Stomach (tissue), 4 donors: ENCODE measurements around the gene NUP214.

Experiments
- EP300 ChIP-seq: sonication (generic); formaldehyde crosslinking; IDR thresholded peaks from one replicate; pipeline ENCODE4 v1.6.1; 2017; ENCODE audit warnings: antibody characterized with exemption
- TF ChIP-seq, protein P1 (sequence below), 7 experiments: fragments of 450-650 bp in 4 of 7; fragments of 200-600 bp in 3 of 7; sonication (generic) in 3 of 7; IDR thresholded peaks; one replicate each; pipeline ENCODE4 v1.5.1; 2016 to 2019; ENCODE audit warnings: antibody characterized with exemption in 7 of 7, control low read depth in 2 of 7, mild to moderate bottlenecking in 1 of 7

- TF ChIP-seq, protein P1, sequence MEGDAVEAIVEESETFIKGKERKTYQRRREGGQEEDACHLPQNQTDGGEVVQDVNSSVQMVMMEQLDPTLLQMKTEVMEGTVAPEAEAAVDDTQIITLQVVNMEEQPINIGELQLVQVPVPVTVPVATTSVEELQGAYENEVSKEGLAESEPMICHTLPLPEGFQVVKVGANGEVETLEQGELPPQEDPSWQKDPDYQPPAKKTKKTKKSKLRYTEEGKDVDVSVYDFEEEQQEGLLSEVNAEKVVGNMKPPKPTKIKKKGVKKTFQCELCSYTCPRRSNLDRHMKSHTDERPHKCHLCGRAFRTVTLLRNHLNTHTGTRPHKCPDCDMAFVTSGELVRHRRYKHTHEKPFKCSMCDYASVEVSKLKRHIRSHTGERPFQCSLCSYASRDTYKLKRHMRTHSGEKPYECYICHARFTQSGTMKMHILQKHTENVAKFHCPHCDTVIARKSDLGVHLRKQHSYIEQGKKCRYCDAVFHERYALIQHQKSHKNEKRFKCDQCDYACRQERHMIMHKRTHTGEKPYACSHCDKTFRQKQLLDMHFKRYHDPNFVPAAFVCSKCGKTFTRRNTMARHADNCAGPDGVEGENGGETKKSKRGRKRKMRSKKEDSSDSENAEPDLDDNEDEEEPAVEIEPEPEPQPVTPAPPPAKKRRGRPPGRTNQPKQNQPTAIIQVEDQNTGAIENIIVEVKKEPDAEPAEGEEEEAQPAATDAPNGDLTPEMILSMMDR (IDR thresholded peaks at IDR 0.05): no peak
- TF ChIP-seq EP300: no peak
Measured at GRCh38 chr9:131112374-131113154, 12.8 kb upstream of the NUP214 start.
